ENCODE data around the gene HOXC10. TPM values are rescaled to one million over a fixed set of nuclear protein-coding genes. Genes with fewer than 3 reads are reported as not detected.

HOXC10 gene
- polyA plus RNA-seq, 5 donors: 1.2 to 2.6 TPM; not detected in 3

GRCh38 chr12:53964315-53964713 lies 20.6 kb upstream of the HOXC10 start:
- DNase-seq: no peak

DNA sequence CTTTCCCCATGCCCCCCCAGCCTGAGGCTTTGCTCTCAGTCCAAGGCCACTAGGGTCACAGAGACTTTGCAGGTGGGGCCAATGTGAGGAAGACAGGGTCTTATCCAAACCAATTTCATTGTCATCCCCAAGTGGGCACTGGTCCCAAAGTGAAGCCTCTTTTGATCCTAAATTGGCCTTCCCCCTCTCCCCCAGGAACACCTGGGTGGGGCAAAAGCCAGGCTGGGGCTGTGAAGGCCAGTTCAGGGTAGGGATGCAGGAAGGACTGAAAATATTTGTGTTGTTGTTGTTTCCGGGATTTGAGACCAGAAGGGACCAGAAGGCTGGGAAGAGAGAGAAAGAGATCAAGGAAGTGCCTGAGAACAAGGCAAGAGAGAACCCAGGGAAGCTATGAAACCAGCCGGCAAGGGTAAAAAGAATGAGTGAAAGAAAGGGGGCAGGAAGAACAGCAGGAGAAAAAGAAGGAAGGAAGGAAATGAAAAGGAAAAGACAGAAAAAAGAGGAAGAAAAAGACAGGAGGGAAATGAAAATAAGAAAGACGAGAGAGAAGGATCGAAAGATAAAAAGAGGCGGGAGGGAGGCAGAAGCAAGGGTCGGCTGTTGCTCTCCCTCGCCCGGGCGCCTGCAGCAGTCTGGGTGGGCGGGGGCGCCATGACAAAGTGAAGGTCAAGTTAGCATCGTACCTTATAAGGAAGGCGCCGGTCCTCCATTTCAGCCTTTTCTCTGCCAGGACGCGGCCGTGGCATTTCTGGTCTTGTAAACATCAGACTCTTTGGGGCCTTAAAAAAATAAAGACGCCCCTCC lies 19.5 kb upstream of the HOXC10 start:
- DNase-seq: no peak

- no peak for DNase-seq
Observed at GRCh38 chr12:53966085-53966384, 18.9 kb upstream of the HOXC10 start.

DNA sequence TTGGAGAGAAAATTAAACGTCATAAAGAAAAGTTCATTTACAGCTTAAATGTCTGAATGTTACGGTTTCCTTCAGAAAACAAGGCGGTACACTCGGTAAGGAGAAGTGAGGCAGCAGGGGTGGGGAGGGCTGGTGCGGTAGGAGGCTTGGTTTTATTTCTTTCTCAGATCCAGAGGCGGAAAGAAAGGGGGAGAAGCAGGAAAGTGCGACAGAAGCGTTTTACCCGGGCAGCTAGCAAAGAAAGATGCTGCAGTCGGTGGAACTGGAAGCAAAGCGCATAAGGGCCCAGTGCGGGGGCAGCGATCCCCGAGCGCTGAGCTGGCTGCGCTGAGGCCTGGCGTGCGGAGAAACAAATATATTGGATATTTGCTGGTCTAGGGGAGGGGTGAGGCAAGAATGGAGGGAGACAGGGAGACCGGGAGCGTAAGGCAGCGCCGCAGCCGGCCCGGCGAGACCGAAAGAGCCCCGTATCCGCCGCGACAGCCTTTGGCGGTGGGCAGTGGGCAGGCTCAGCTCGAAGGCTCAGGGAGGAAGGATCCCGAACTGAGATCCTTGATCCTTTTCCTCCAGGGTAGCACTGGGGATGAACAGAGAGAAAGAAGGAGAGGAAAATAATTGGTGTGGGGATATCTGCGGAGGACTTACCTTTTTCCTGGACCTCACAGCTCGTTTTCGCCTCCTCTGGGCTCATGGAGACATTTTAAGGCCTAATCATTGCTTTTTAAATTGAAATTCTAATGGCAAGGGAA lies 18.4 kb upstream of the HOXC10 start:
- DNase-seq: no peak

GRCh38 chr12:53967421-53967925 lies 17.5 kb upstream of the HOXC10 start:
- DNase-seq: no peak

DNA sequence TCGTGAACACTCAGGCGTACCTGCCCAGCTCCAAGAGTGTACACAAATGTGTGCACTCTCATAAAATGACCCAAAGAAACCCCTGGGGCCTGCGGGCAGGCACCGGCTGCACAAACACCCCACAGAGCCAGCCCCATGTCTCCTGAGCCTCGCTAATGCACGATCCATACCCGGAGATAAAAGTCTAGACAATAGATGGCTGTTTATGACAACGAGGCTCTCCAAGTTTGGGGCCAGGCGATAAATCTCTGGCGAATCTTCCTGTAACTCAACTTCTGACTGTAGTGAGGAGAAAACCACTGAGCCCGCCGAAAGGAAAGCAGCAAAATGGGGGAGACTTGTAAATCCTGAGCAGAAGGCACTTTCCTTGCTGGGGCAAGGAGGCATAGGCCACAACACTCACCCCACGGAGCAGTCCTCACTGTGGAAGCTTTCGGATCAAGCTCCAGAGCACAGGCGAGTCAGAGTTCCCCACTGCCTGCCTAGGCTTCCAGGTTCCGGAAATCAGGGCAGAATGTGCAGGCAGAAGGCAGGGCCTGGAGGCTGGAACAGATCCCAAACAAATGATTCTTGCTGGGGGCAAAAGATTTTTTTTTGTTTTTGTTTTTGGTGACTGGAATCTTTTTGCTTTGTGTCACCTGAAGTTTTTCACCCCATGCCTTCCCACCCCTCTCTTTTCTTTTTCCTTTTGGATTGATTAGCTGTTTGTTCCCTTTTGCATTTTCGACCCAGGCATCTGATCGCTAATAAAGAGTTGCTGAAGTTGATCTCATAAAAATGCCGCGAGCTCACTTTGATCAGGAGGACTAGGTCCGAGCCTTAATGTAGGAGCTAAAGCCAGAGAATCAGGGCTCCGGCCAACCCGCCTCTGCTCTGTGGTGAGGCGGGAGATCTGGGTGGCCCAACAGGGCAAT lies 16.5 kb upstream of the HOXC10 start:
- DNase-seq: no peak

- DNase-seq: no peak
Observed at GRCh38 chr12:53969588-53970259, 15.2 kb upstream of the HOXC10 start.

GRCh38 chr12:53970451-53970850 lies 14.5 kb upstream of the HOXC10 start:
- DNase-seq: no peak

DNA sequence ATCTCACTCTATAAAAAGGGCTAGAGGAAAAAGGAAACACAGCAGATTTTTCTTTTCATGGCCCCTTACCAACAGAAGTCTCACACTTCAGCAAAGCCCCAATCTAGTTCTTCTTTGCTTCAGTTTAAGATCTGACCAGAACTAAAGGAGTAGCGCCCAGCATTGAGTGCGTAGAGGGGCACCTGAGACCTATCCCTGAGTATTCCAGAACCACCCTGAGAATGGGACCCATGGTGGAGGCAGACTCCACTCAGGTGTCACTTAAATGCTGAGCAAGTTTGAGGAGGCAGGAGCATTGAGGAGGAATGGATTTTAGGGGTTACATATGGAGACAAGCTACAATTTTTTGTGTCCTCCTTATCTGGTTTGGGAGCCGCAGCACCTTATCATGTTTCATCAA lies 13.8 kb upstream of the HOXC10 start:
- no peak for DNase-seq

DNA sequence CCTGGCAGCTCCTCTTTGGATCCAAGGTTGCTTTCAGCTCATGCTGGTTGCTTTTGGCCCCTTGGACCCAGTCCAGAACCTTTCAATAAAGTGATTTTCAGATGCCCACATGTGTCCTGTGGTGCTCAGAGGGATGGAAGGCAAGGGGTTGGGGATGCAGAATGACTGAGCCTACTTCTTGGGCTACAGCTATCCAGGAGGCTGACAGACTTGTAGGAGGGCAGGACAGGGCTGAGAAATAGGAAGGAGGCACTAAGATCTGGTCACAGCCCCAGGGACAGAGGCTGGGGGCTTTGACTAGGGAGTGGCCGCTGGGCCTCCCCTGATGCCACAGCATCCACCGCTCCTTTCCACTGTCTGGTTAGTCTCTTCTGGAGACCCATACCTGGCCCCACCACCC lies 13.3 kb upstream of the HOXC10 start:
- DNase-seq: no peak

GRCh38 chr12:53972152-53972702 lies 12.7 kb upstream of the HOXC10 start:
- DNase-seq: no peak

- no peak for DNase-seq
Observed at GRCh38 chr12:53972722-53973235, 12.2 kb upstream of the HOXC10 start, which contains the start of gene HOXC11. Gene HOXC11 (plus strand): TSS chr12:53973126. CDS start chr12:53973242, 116 bp downstream.

DNA sequence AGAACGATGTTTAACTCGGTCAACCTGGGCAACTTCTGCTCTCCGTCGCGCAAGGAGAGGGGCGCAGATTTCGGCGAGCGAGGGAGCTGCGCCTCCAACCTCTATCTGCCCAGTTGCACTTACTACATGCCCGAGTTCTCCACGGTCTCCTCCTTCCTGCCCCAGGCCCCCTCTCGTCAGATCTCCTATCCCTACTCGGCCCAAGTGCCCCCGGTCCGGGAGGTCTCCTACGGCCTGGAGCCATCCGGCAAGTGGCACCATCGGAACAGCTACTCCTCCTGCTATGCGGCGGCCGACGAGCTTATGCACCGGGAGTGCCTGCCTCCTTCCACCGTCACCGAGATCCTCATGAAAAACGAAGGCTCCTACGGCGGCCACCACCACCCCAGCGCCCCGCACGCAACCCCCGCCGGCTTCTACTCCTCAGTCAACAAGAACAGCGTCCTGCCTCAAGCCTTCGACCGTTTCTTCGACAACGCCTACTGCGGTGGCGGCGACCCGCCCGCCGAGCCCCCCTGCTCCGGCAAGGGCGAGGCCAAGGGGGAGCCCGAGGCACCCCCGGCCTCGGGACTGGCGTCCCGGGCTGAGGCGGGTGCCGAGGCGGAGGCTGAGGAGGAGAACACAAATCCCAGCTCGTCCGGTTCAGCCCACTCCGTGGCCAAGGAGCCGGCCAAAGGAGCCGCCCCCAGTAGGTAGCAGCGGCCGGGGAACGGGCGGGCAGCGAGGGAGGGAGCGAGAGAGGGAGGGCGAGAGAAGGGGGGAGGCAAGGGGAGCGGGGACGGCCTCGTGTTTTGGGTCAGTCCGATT lies 11.5 kb upstream of the HOXC10 start:
- no peak for DNase-seq

DNA sequence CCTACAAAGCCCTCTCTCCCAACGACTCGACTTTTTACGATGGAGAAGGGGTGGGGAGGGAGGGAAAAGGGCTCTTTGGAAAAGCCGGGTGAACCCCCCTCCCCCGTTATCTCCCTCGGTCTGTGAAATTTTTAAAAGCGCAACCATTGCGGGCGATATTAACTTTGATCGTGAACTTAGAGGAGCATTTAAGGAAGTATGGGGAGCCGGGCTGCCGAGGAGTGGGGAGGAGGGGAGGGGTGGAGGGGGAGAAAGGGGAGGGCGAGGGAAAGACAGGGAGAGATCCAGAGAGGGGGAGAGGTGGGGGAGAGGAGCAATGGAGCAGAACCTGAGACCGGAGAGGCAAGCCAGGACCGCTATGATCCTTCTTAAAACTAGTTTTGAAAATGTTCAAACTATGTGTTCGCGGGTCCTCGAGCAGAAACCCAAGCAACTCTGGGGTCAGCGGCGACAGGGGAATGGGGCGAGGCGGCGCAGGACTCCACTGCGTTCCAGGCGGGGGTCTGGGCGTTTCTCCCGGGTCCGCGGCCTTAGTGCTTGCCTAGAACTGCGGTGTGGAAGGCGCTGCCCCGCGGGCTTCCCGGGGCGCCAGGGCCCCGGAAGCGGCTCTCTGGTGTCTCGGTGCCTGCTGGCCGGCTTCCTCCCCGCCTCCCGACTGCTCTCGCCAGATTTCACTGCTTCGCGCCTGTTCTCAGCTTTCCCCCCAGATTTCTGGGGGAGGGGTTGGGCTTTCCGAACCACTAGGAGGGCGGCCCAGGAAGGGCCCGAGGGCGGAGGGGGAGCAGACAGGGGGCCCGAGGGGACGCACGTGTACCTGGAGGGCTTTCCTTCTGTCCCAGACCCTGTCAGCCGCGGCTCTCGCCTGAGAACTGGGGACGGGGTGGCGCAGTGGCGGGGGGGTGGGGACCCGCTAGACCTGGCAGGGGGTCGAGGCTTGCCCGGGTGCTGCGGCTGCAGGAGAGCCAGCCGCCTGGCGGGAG lies 10.6 kb upstream of the HOXC10 start, which contains the start of gene HOTAIR:
TSS of gene HOTAIR (minus strand) at position 871 of the 980 bp plus-strand sequence.
- no peak for DNase-seq

DNA sequence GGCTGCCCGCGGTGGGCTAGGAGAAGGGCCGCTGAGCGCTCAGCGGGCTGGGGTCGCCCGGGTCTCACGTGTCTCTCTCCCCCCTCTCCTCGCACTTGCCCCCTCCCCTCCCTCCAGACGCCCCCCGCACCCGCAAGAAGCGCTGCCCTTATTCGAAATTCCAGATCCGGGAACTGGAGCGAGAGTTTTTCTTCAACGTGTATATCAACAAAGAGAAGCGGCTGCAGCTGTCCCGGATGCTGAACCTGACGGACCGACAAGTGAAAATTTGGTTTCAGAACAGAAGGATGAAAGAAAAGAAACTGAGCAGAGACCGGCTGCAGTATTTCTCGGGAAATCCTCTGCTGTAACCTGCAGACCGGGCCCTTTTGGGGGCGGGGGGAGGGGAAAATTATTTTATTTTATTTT lies 9.9 kb upstream of the HOXC10 start:
- DNase-seq: no peak

- DNase-seq: no peak
Observed at GRCh38 chr12:53975479-53976152, 9.3 kb upstream of the HOXC10 start.

- DNase-seq: peak in 1 of 2 donors; percentile 48
Observed at GRCh38 chr12:53976172-53976822, 8.6 kb upstream of the HOXC10 start.
